HepG2 (cell line): ENCODE results near the gene IZUMO4. TPM values are rescaled to one million over a fixed set of nuclear protein-coding genes. Genes with fewer than 3 reads are reported as not detected.
"Not testable (repeated sequence)": the region's sequence is repeated elsewhere in the genome, so short reads cannot be mapped to it uniquely, and the experiment has no call there.

Source experiments
- ATAC-seq: fragments of 200-7000 bp; cut with Tn5 transposase; 3 replicates; pipeline ENCODE4 v1.9.1; 2020; ENCODE audit warnings: mild to moderate bottlenecking, moderate library complexity
- BruUV-seq: library from RNA; stranded (reverse); fragments of 400-500 nt; replicated peaks from 2 replicates; lab custom pipeline; 2021; lab: Mats Ljungman, UMichigan
- CTCF ChIA-PET: fragments of 300-600 bp; formaldehyde crosslinking; extraction: SDS; loops from one replicate; lab custom pipeline; 2021; ENCODE audit warnings: low total read pairs, inconsistent platforms, low intra/inter-chr PET ratio; lab: Yijun Ruan, JAX
- POLR2A ChIA-PET: fragments of 350-600 bp; sonication (Branson Sonifier 250); formaldehyde crosslinking; loops from one replicate; lab custom pipeline; 2020; ENCODE audit warnings: antibody characterized with exemption, inconsistent platforms; lab: Yijun Ruan, JAX
- DNase-seq: peaks from one replicate; pipeline ENCODE4 v3.0.0-alpha.2; 2015; ENCODE audit warnings: low spot score
- FAIRE-seq: peaks from 3 replicates; lab custom pipeline; 2011; peaks lifted over from hg19 to GRCh38; lab: Jason Lieb, UNC
- H2AFZ ChIP-seq: one replicate; pipeline ENCODE4 v1.6.1; 2011; ENCODE audit warnings: low read length, inconsistent platforms
- H3K27ac ChIP-seq: fragments of 300-600 bp; 3 replicates; pipeline ENCODE4 v1.8.0; 2011; ENCODE audit warnings: mixed run types, mild to moderate bottlenecking, mixed read lengths, low read length, inconsistent platforms; ENCODE audit not compliant: insufficient read depth; ENCODE audit errors: extremely low read length
- H3K27me3 ChIP-seq, 2 experiments: fragments of 200-600 bp in 1 of 2; 2 replicates in 1 of 2; 3 replicates in 1 of 2; pipeline versions ENCODE4 v1.6.0 to v1.8.0; 2011; ENCODE audit warnings: low read length in 2 of 2, mild to moderate bottlenecking in 2 of 2, moderate library complexity in 2 of 2, inconsistent platforms in 1 of 2; ENCODE audit not compliant: insufficient read depth in 2 of 2, control insufficient read depth in 1 of 2
- H3K36me3 ChIP-seq, 2 experiments: fragments of 200-600 bp in 1 of 2; replicated peaks in 1 of 2; 2 replicates in 1 of 2; 3 replicates in 1 of 2; pipeline versions ENCODE4 v1.5.1 to v1.8.0; 2011; ENCODE audit warnings: low read length in 2 of 2, inconsistent platforms in 1 of 2; ENCODE audit not compliant: insufficient read depth in 2 of 2, control insufficient read depth in 1 of 2
- H3K4me1 ChIP-seq: 2 replicates; pipeline ENCODE4 v1.5.1; 2012; ENCODE audit warnings: low read length, inconsistent platforms; ENCODE audit not compliant: insufficient read depth
- H3K4me2 ChIP-seq: 2 replicates; pipeline ENCODE4 v1.6.0; 2011; ENCODE audit warnings: low read depth, low read length, inconsistent platforms
- H3K4me3 ChIP-seq, 3 experiments: fragments of 200-600 bp in 1 of 3; sonication (generic), shearing (Covaris generic) in 1 of 3; replicated peaks in 1 of 3; 2 replicates each; pipeline ENCODE4 v1.5.1; 2011 to 2016; ENCODE audit warnings: low read length in 3 of 3, inconsistent platforms in 2 of 3, low read depth in 2 of 3, mild to moderate bottlenecking in 2 of 3, control low read depth in 1 of 3, mixed read lengths in 1 of 3; ENCODE audit not compliant: insufficient read depth in 1 of 3
- H3K79me2 ChIP-seq: one replicate; pipeline ENCODE4 v1.6.1; 2011; ENCODE audit warnings: low read length, inconsistent platforms; ENCODE audit not compliant: insufficient read depth
- H3K9ac ChIP-seq: 2 replicates; pipeline ENCODE4 v1.6.0; 2011; ENCODE audit warnings: mild to moderate bottlenecking, low read depth, low read length, inconsistent platforms; ENCODE audit not compliant: insufficient read depth
- H3K9me3 ChIP-seq: 2 replicates; pipeline ENCODE4 v1.5.1; 2012; ENCODE audit warnings: mild to moderate bottlenecking, low read length
- H4K20me1 ChIP-seq: 2 replicates; pipeline ENCODE4 v1.6.0; 2011; ENCODE audit warnings: inconsistent platforms, mild to moderate bottlenecking, low read length, moderate library complexity; ENCODE audit not compliant: insufficient read depth
- MNT ChIP-seq: fragments of 450-650 bp; IDR thresholded peaks from 2 replicates; pipeline ENCODE4 v1.6.1; 2016
- RBFOX2 ChIP-seq: fragments of 200-400 bp; formaldehyde crosslinking; IDR thresholded peaks from 2 replicates; pipeline ENCODE4 v1.6.1; 2017; ENCODE audit warnings: low read depth, mild to moderate bottlenecking, low read length
- WGBS: methylation state at CpG from one replicate; pipeline ENCODE4 v1.1.6; 2017; ENCODE audit warnings: low lambda C conversion rate; 5-methylcytosine and 5-hydroxymethylcytosine counted together
- in situ Hi-C: cut with HindIII; loops from 2 replicates; pipeline ENCODE4 v1.10.0; 2017; ENCODE audit warnings: low pct_unique_long_range_greater_than_20kb; ENCODE audit not compliant: extremely low pct_ligation_motif_present
- intact Hi-C: fragments of 100-400 bp; cut with micrococcal nuclease; formaldehyde crosslinking; loops from one replicate; pipeline ENCODE4 v1.10.0; 2022; ENCODE audit not compliant: unreplicated experiment
- polyA plus RNA-seq, 8 experiments: library from polyadenylated mRNA; depleted of rRNA in 3 of 8; stranded (reverse) in 7 of 8; unstranded in 1 of 8; fragments of >200 nt; fragmentation: Illumina TruSeq in 4 of 8; extraction: Trizol in 4 of 8; gene quantifications; 2 replicates each; pipeline versions ENCODE4 v1.2.1 to v1.2.3, GENCODE V29; 2011 to 2016; ENCODE audit warnings: low read depth in 4 of 8, missing spikeins in 1 of 8, mixed read lengths in 1 of 8; ENCODE audit not compliant: insufficient read depth in 1 of 8
- total RNA-seq, 5 experiments: library from RNA; depleted of rRNA; stranded (reverse); fragments of >200 nt; fragmentation: Illumina TruSeq; extraction: Trizol; gene quantifications; 2 replicates each; pipeline ENCODE4 v1.2.3, GENCODE V29; 2016; ENCODE audit warnings: low read depth in 1 of 5

IZUMO4 gene
- total and polyA plus RNA-seq, 2 of the 13 experiments (the other 11 are each of a cell fraction or from before 2014, with no cell fraction given) = 0.77 to 3.9 TPM

GRCh38 chr19:2131012-2131975 lies 34.6 kb downstream of the IZUMO4 start:
- H2AFZ ChIP-seq, H4K20me1 ChIP-seq, DNase-seq, H3K4me2 ChIP-seq, H3K9me3 ChIP-seq, POLR2A ChIA-PET, in situ Hi-C loops, H3K9ac ChIP-seq, H3K4me1 ChIP-seq, ATAC-seq, H3K27me3 ChIP-seq, intact Hi-C loops, CTCF ChIA-PET, H3K4me3 ChIP-seq, FAIRE-seq, H3K79me2 ChIP-seq, BruUV-seq, H3K27ac ChIP-seq: not testable (repeated sequence)
- 0 out of 2 replicates have a peak, but pooled peaks have one; percentile 25 for TF ChIP-seq RBFOX2
- peaks cover 32 to 51% of the 10 kb centered on the region in 2 experiments; a peak in 4 of 5 replicates for H3K36me3 ChIP-seq
- 92% methylated on average over 41 of the region's 67 CpGs for WGBS

GRCh38 chr19:2132191-2132590 lies 35.5 kb downstream of the IZUMO4 start:
- H3K9ac ChIP-seq = no peak overlapping the region
- ChIA-PET CTCF (no interaction called here), POLR2A (no interaction called here)
- DNase-seq (no peak), ATAC-seq (no peak), FAIRE-seq (no peak)
- no peak overlapping the region for H3K4me2 ChIP-seq
- 94% methylated on average over 8 of the region's 14 CpGs for WGBS
- H3K4me3 ChIP-seq = no peak overlapping the region
- H4K20me1 ChIP-seq = no peaks in the 10 kb centered on the region
- intact Hi-C loops = no loop called here
- no peaks in the 10 kb centered on the region for H3K9me3 ChIP-seq
- no peaks in the 10 kb centered on the region for H3K79me2 ChIP-seq
- no peaks in the 10 kb centered on the region for H3K27me3 ChIP-seq
- H3K27ac ChIP-seq = no peak overlapping the region
- in situ Hi-C loops = no loop called here
- no peak for TF ChIP-seq MNT
- TF ChIP-seq, all 625 proteins: peak for 0
- BruUV-seq = no TSS peak
- H3K4me1 ChIP-seq = no peaks in the 10 kb centered on the region
- no peak overlapping the region for H2AFZ ChIP-seq
- peaks cover 36 to 56% of the 10 kb centered on the region in 2 experiments; a peak in 4 of 5 replicates for H3K36me3 ChIP-seq
